ENCODE results near the gene NSMF. TPM values are rescaled to one million over a fixed set of nuclear protein-coding genes. Genes with fewer than 3 reads are reported as not detected.
A peak's percentile ranks its signal among the peaks of the same experiment; 100 is the strongest.

NSMF gene
- total and polyA plus RNA-seq, 2 of the 8 experiments (the other 6 are each of a cell fraction or from before 2014, with no cell fraction given) = 56.7 to 65.1 TPM

DNA sequence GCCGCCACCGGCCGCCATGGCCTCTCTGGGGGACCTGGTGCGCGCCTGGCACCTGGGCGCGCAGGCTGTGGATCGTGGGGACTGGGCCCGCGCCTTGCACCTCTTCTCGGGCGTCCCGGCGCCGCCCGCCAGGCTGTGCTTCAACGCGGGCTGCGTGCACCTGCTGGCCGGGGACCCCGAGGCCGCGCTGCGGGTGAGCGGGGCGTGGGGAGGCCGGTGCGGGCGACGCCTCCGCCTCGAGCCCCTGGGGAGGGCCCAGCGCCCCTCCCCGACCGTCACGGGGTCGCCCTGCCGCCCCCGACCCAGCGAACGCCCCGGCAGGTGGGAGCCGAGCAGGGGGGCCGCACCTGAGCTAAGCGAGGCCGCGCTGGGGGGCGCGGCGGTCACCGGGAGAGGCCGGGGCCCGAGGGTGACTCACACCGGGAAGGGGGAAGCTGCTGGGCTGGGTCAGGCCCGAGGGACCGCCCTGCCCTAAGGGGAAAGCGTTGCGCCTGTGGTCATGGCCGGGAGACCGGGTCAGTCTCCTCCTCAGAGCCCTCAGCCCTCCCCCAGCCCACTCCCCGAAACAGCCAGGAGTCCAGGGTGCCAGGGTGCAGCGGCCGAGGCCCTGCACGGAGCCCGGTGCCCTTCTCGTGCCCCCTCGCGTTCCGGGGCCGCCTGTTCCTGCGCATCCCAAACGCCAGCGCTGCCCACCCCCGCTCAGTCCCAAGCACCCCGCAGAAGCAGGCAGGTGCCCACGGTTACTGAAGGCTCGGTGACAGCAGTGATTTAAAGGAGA, 35.4 kb downstream of the NSMF start:
- Histone ChIP-seq H2AFZ (ENCODE audit: low read length) (no peak overlapping the region; the same call in 1 of the 2 replicates), H3K23ac (ENCODE audit: insufficient read length) (no peak overlapping the region), H3K79me2 (ENCODE audit: control insufficient read depth in 1 of 2, insufficient read depth in 2 of 2, low read length in 2 of 2) (peaks cover 0 to 5% of the 10 kb centered on the region in 2 experiments; a peak in 1 of 4 replicates), H2BK120ac (replicated peaks; ENCODE audit: low read depth, low read length) (no peak overlapping the region), H3K4me1 (replicated peaks in 1 of 4; ENCODE audit: control insufficient read depth in 3 of 4, insufficient read depth in 4 of 4, low read length in 3 of 4) (peaks cover 0 to 2% (median 0%) of the 10 kb centered on the region in 4 experiments; a peak in 1 of 7 replicates), H3K27me3 (replicated peaks in 1 of 4; ENCODE audit: control insufficient read depth in 3 of 4, extremely low read depth in 1 of 4, insufficient read depth in 3 of 4, low read length in 3 of 4) (peaks cover 0 to 13% (median 2%) of the 10 kb centered on the region in 4 experiments; a peak in 4 of 7 replicates), H3K23me2 (ENCODE audit: low read depth, low read length) (peaks cover 9% of the 10 kb centered on the region; the same call in 1 of the 2 replicates), H3K9me3 (ENCODE audit: insufficient read depth in 2 of 2, low read depth in 1 of 2, low read length in 1 of 2) (no peaks in the 10 kb centered on the region), H3K14ac (ENCODE audit: insufficient read length) (no peak overlapping the region), H3K9ac (replicated peaks in 1 of 4; ENCODE audit: extremely low read depth in 1 of 4, low read depth in 3 of 4, low read length in 3 of 4) (no peak overlapping the region), H3K18ac (ENCODE audit: extremely low read depth, low read length) (peak overlapping the region; percentile 19), H3K4ac (replicated peaks; ENCODE audit: insufficient read length, low read depth, low read length) (no peak overlapping the region), H4K5ac (ENCODE audit: insufficient read length, low read depth, low read length) (no peak overlapping the region), H3K36me3 (ENCODE audit: control insufficient read depth in 2 of 4, insufficient read depth in 4 of 4, low read length in 3 of 4) (no peaks in the 10 kb centered on the region), H2BK5ac (ENCODE audit: low read depth, low read length) (no peak overlapping the region), H2BK12ac (ENCODE audit: low read depth, low read length) (no peak overlapping the region), H4K20me1 (replicated peaks in 1 of 2; ENCODE audit: control insufficient read depth in 1 of 2, insufficient read depth in 2 of 2, low read length in 2 of 2) (peaks cover 0 to 1% of the 10 kb centered on the region in 2 experiments), H3K27ac (ENCODE audit: low read depth, low read length) (no peak overlapping the region), H3K4me2 (ENCODE audit: insufficient read depth in 1 of 2, low read depth in 2 of 2, low read length in 2 of 2) (peak overlapping the region; percentile 62 to 74), H2BK20ac (ENCODE audit: low read length) (no peak overlapping the region), H3K79me1 (ENCODE audit: low read depth, low read length) (no peaks in the 10 kb centered on the region), H3K56ac (replicated peaks; ENCODE audit: insufficient read length, low read depth, low read length) (no peak overlapping the region), H4K91ac (replicated peaks; ENCODE audit: insufficient read length, low read length) (no peak overlapping the region), H2BK15ac (ENCODE audit: low read length) (no peak overlapping the region), H2AK5ac (ENCODE audit: low read depth, low read length) (no peak overlapping the region), H3K4me3 (ENCODE audit: extremely low read depth in 1 of 4, insufficient read depth in 2 of 4, low read depth in 3 of 4, low read length in 4 of 4) (peak overlapping the region; percentile 24 to 84 (median 32)), H4K8ac (ENCODE audit: extremely low read depth, insufficient read depth, low read length) (peak overlapping the region; percentile 93)
- WGBS, 2 experiments (ENCODE audit: extremely low coverage in 1 of 2, insufficient coverage in 1 of 2, insufficient read length in 1 of 2, insufficient replicate concordance in 2 of 2, low coverage in 1 of 2, low lambda C conversion rate in 2 of 2, missing lambda C conversion rate in 1 of 2) = 25% methylated on average over 44 of the region's 77 CpGs; no CpG with 5 or more reads in 1 of the 2 experiments
- TF ChIP-seq TAF7 (optimal IDR thresholded peaks at IDR 0.05; ENCODE audit: borderline replicate concordance, low read depth, low read length) (no peak), KDM4A (IDR thresholded peaks at IDR 0.05; ENCODE audit: low read depth, low read length, severe bottlenecking) (peak; percentile 28), GABPA (IDR thresholded peaks at IDR 0.05; ENCODE audit: borderline replicate concordance, insufficient read depth, low read length) (peak; percentile 40), TAF1 (IDR thresholded peaks at IDR 0.05; ENCODE audit: low read depth, low read length) (no peak), SIX5 (IDR thresholded peaks at IDR 0.05; ENCODE audit: low read depth, low read length) (no peak), SP1 (IDR thresholded peaks at IDR 0.05; ENCODE audit: low read depth, low read length) (no peak), BCL11A (IDR thresholded peaks at IDR 0.05; ENCODE audit: low read depth in 2 of 2, low read length in 2 of 2) (no peak), JUND (IDR thresholded peaks at IDR 0.05; ENCODE audit: low read length) (no peak)
- ChIA-PET CTCF (ENCODE audit: partially characterized antibody) (interaction anchor here (0.6 to 2.4 kb wide), 13 partner anchors 8 to 759 kb away, joined by 3 to 8 read pairs (median 3); partner anchors contain the start of gene TOR4A), POLR2A (ENCODE audit: partially characterized antibody) (interaction anchor here (0.6 to 2.1 kb wide), 11 partner anchors 9 to 292 kb away, joined by 3 to 11 read pairs (median 4); partner anchors contain the start of gene ENTPD8)
- no peak for FAIRE-seq
- no peak for DNase-seq (ENCODE audit: low read depth in 1 of 2, low spot score in 2 of 2)

All from H1 (cell line).